T-helper 17 cell (primary cell): ENCODE data around the gene DLG2. TPM values are rescaled to one million over a fixed set of nuclear protein-coding genes. Genes with fewer than 3 reads are reported as not detected.
"Not testable (repeated sequence)": the region's sequence is repeated elsewhere in the genome, so short reads cannot be mapped to it uniquely, and the experiment has no call there.

Experiments used
- ATAC-seq: fragments of 150-1000 bp; cut with Tn5 transposase; 2 replicates; pipeline ENCODE4 v1.10.0; 2021; ENCODE audit warnings: mild to moderate bottlenecking, moderate library complexity
- DNase-seq, 3 donors: peaks; one replicate each; pipeline versions ENCODE4 v3.0.0 to v3.0.0-alpha.2; 2020 to 2021
- H3K9me3 ChIP-seq: one replicate; pipeline ENCODE4 v1.7.0; 2013; ENCODE audit warnings: low read length, mild to moderate bottlenecking; ENCODE audit not compliant: control insufficient read depth, poor library complexity, severe bottlenecking
- H3K27ac Mint-ChIP-seq: one replicate; pipeline ENCODE4 v1.8.0; 2022; ENCODE audit warnings: mild to moderate bottlenecking, moderate library complexity, mixed read lengths
- H3K27me3 Mint-ChIP-seq: one replicate; pipeline ENCODE4 v1.8.0; 2022; ENCODE audit warnings: mixed read lengths
- H3K36me3 Mint-ChIP-seq: one replicate; pipeline ENCODE4 v1.8.0; 2022; ENCODE audit warnings: low read depth, mixed read lengths
- H3K4me1 Mint-ChIP-seq: one replicate; pipeline ENCODE4 v1.8.0; 2022; ENCODE audit warnings: mild to moderate bottlenecking, mixed read lengths
- H3K4me3 Mint-ChIP-seq: one replicate; pipeline ENCODE4 v1.8.0; 2022; ENCODE audit warnings: mild to moderate bottlenecking, moderate library complexity, mixed read lengths
- total RNA-seq, 4 donors: library from RNA in 2 of 4; stranded (reverse) in 2 of 4; gene quantifications; one replicate each; pipeline ENCODE4 v1.2.3 and lab custom pipeline; 2022 to 2026

DLG2 gene
- total RNA-seq, 2 donors from 2014 or later = 1.0 to 2.2 TPM

- Mint-ChIP-seq H3K36me3 (no peaks in the 10 kb centered on the region), H3K4me3 (no peak overlapping the region), H3K4me1 (no peaks in the 10 kb centered on the region), H3K27me3 (no peaks in the 10 kb centered on the region), H3K27ac (no peak overlapping the region)
- no peak for ATAC-seq
- DNase-seq = no peak
- H3K9me3 ChIP-seq = no peaks in the 10 kb centered on the region
Observed at GRCh38 chr11:84795698-84796097, 831.4 kb downstream of the DLG2 start.

- no peaks in the 10 kb centered on the region for H3K9me3 ChIP-seq
- H3K36me3 Mint-ChIP-seq = no peaks in the 10 kb centered on the region
- H3K4me1 Mint-ChIP-seq = no peaks in the 10 kb centered on the region
- DNase-seq = no peak
- no peak overlapping the region for H3K27ac Mint-ChIP-seq
- no peak overlapping the region for H3K4me3 Mint-ChIP-seq
- ATAC-seq = no peak
- H3K27me3 Mint-ChIP-seq = no peaks in the 10 kb centered on the region
Observed at GRCh38 chr11:84794663-84795443, 832.3 kb downstream of the DLG2 start.

GRCh38 chr11:84793318-84793717 is 833.8 kb downstream of the DLG2 start:
- DNase-seq = no peak
- H3K9me3 ChIP-seq = no peaks in the 10 kb centered on the region
- H3K4me1 Mint-ChIP-seq = no peaks in the 10 kb centered on the region
- no peak for ATAC-seq
- H3K4me3 Mint-ChIP-seq = no peak overlapping the region
- H3K27ac Mint-ChIP-seq = no peak overlapping the region
- H3K27me3 Mint-ChIP-seq = no peaks in the 10 kb centered on the region
- no peaks in the 10 kb centered on the region for H3K36me3 Mint-ChIP-seq

GRCh38 chr11:84790849-84791427 is 836.2 kb downstream of the DLG2 start:
- Mint-ChIP-seq H3K27me3 (no peaks in the 10 kb centered on the region), H3K27ac (no peak overlapping the region), H3K4me1 (no peaks in the 10 kb centered on the region), H3K4me3 (no peak overlapping the region), H3K36me3 (no peaks in the 10 kb centered on the region)
- no peak for DNase-seq
- no peaks in the 10 kb centered on the region for H3K9me3 ChIP-seq
- no peak for ATAC-seq

GRCh38 chr11:84788220-84788619 is 838.9 kb downstream of the DLG2 start:
- DNase-seq = no peak
- no peaks in the 10 kb centered on the region for H3K4me1 Mint-ChIP-seq
- no peak overlapping the region for H3K27ac Mint-ChIP-seq
- H3K4me3 Mint-ChIP-seq = no peak overlapping the region
- ATAC-seq = no peak
- no peaks in the 10 kb centered on the region for H3K9me3 ChIP-seq
- peaks cover 1% of the 10 kb centered on the region for H3K36me3 Mint-ChIP-seq
- no peaks in the 10 kb centered on the region for H3K27me3 Mint-ChIP-seq

- H3K36me3 Mint-ChIP-seq, H3K9me3 ChIP-seq, ATAC-seq, DNase-seq, H3K4me3 Mint-ChIP-seq, H3K4me1 Mint-ChIP-seq, H3K27ac Mint-ChIP-seq, H3K27me3 Mint-ChIP-seq: not testable (repeated sequence)
Observed at GRCh38 chr11:84784158-84784557, 843.0 kb downstream of the DLG2 start.

GRCh38 chr11:84780689-84781293 is 846.4 kb downstream of the DLG2 start:
- Mint-ChIP-seq H3K4me1 (no peaks in the 10 kb centered on the region), H3K27me3 (no peaks in the 10 kb centered on the region), H3K27ac (no peak overlapping the region), H3K36me3 (peaks cover 2% of the 10 kb centered on the region), H3K4me3 (no peak overlapping the region)
- H3K9me3 ChIP-seq = no peaks in the 10 kb centered on the region
- DNase-seq (no peak), ATAC-seq (no peak)

GRCh38 chr11:84775503-84775902 is 851.6 kb downstream of the DLG2 start:
- H3K9me3 ChIP-seq = no peaks in the 10 kb centered on the region
- H3K4me1 Mint-ChIP-seq = no peaks in the 10 kb centered on the region
- DNase-seq (no peak), ATAC-seq (no peak)
- H3K27me3 Mint-ChIP-seq = no peaks in the 10 kb centered on the region
- H3K4me3 Mint-ChIP-seq = no peak overlapping the region
- no peak overlapping the region for H3K27ac Mint-ChIP-seq
- H3K36me3 Mint-ChIP-seq = no peaks in the 10 kb centered on the region

GRCh38 chr11:84763931-84764330 is 863.2 kb downstream of the DLG2 start:
- Mint-ChIP-seq H3K27ac (no peak overlapping the region), H3K4me1 (no peaks in the 10 kb centered on the region), H3K27me3 (no peaks in the 10 kb centered on the region), H3K4me3 (no peak overlapping the region), H3K36me3 (no peaks in the 10 kb centered on the region)
- ATAC-seq (no peak), DNase-seq (no peak)
- H3K9me3 ChIP-seq = no peaks in the 10 kb centered on the region

GRCh38 chr11:84757711-84758110 is 869.4 kb downstream of the DLG2 start:
- ATAC-seq = no peak
- Mint-ChIP-seq H3K27ac (no peak overlapping the region), H3K27me3 (no peaks in the 10 kb centered on the region), H3K4me3 (no peak overlapping the region), H3K4me1 (no peaks in the 10 kb centered on the region), H3K36me3 (no peaks in the 10 kb centered on the region)
- H3K9me3 ChIP-seq = no peaks in the 10 kb centered on the region
- DNase-seq = no peak

GRCh38 chr11:84751371-84751770 is 875.8 kb downstream of the DLG2 start:
- Mint-ChIP-seq H3K27ac (no peak overlapping the region), H3K4me1 (no peaks in the 10 kb centered on the region), H3K36me3 (no peaks in the 10 kb centered on the region), H3K27me3 (no peaks in the 10 kb centered on the region), H3K4me3 (no peak overlapping the region)
- no peak for DNase-seq
- no peak for ATAC-seq
- no peaks in the 10 kb centered on the region for H3K9me3 ChIP-seq

GRCh38 chr11:84747871-84748270 is 879.3 kb downstream of the DLG2 start:
- H3K36me3 Mint-ChIP-seq = no peaks in the 10 kb centered on the region
- no peak overlapping the region for H3K27ac Mint-ChIP-seq
- DNase-seq (no peak), ATAC-seq (no peak)
- H3K4me1 Mint-ChIP-seq = no peaks in the 10 kb centered on the region
- H3K4me3 Mint-ChIP-seq = no peak overlapping the region
- H3K27me3 Mint-ChIP-seq = no peaks in the 10 kb centered on the region
- no peaks in the 10 kb centered on the region for H3K9me3 ChIP-seq

- ATAC-seq = no peak
- H3K27ac Mint-ChIP-seq = no peak overlapping the region
- H3K27me3 Mint-ChIP-seq = no peaks in the 10 kb centered on the region
- H3K4me3 Mint-ChIP-seq = no peak overlapping the region
- no peaks in the 10 kb centered on the region for H3K9me3 ChIP-seq
- H3K4me1 Mint-ChIP-seq = no peaks in the 10 kb centered on the region
- H3K36me3 Mint-ChIP-seq = no peaks in the 10 kb centered on the region
- no peak for DNase-seq
Observed at GRCh38 chr11:84740050-84740449, 887.1 kb downstream of the DLG2 start.

- Mint-ChIP-seq H3K4me3 (no peak overlapping the region), H3K4me1 (no peaks in the 10 kb centered on the region), H3K27me3 (no peaks in the 10 kb centered on the region), H3K27ac (no peak overlapping the region), H3K36me3 (no peaks in the 10 kb centered on the region)
- no peaks in the 10 kb centered on the region for H3K9me3 ChIP-seq
- ATAC-seq (no peak), DNase-seq (no peak)
Observed at GRCh38 chr11:84724256-84724655, 902.9 kb downstream of the DLG2 start.
